Measurements from ENCODE around the gene MICAL1. TPM values are rescaled to one million over a fixed set of nuclear protein-coding genes. Genes with fewer than 3 reads are reported as not detected.

MICAL1 gene
- total RNA-seq, 4 donors from 2014 or later: 14.3 to 33.6 (median 21.7) TPM

DNA sequence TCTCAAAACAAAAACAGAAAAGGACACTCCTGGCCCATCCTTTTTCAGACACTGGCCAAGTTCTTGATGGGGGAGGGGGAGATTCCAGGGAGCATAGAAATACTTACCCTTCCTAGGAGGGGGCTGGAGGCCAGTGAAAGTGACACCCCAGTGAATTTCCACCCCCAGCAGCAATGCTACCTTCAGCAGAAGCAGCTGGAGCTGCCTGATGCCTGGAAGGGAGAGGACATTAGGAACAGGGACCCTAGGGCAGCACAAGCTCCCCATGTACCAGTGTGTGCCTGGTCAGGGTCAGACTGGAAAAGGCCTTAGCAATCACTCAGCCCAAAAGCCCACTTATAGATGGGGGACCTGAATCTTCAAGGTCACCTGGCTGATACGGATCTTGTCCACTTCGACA is 2.4 kb downstream of the MICAL1 start:
- no peaks in the 10 kb centered on the region for H3K36me3 ChIP-seq
- no peaks in the 10 kb centered on the region for H3K9me3 ChIP-seq
- no peak for DNase-seq
- intact Hi-C loops (cut with DNase I): no loop called here
- 87 to 100% methylated on average over 2 of the region's 2 CpGs for WGBS, 2 donors
- no peak overlapping the region for H3K27ac ChIP-seq
- peaks cover 11 to 36% of the 10 kb centered on the region in 2 donors for H3K4me1 ChIP-seq
- no peak overlapping the region for H3K4me3 ChIP-seq (replicated peaks in 1 of 3)
- no peaks in the 10 kb centered on the region for H3K27me3 ChIP-seq
- no peak for TF ChIP-seq POLR2A (IDR thresholded peaks at IDR 0.05)

- Histone ChIP-seq H3K4me1 (peaks cover 11 to 28% of the 10 kb centered on the region in 2 donors), H3K4me3 (replicated peaks in 1 of 3) (no peak overlapping the region), H3K27me3 (no peaks in the 10 kb centered on the region), H3K27ac (peak overlapping the region in 1 of 3 donors; percentile 5), H3K9me3 (no peaks in the 10 kb centered on the region), H3K36me3 (no peaks in the 10 kb centered on the region)
- 91% methylated on average over 9 of the region's 9 CpGs for WGBS, 2 donors
- intact Hi-C loops (cut with DNase I): no loop called here
- DNase-seq: no peak
- TF ChIP-seq POLR2A (IDR thresholded peaks at IDR 0.05): no peak
- no peak for TF ChIP-seq CTCF (IDR thresholded peaks at IDR 0.05)
Measured at GRCh38 chr6:109452181-109452580, 3.4 kb downstream of the MICAL1 start.

DNA sequence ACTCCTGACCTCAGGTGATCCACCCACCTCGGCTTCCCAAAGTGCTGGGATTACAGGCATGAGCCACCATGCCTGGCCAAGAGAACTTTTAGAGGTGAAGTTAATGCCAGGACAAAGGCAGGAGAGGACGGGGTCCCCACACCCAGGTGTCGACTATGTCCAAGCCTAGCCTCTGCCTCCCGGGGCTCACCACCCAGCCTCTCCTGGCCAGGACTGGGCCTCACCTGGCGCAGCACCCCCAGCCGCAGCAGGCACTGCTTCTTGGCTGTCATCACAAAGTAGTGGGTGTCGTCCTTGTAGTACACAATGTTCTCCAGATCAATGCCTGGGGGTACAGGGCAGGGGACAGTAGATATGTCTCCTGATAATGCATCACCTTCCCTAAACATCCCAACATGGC is 4.2 kb downstream of the MICAL1 start:
- intact Hi-C loops (cut with DNase I): no loop called here
- Histone ChIP-seq H3K4me1 (peaks cover 5 to 20% of the 10 kb centered on the region in 2 donors), H3K36me3 (no peaks in the 10 kb centered on the region), H3K27ac (no peak overlapping the region), H3K4me3 (replicated peaks in 1 of 3) (no peak overlapping the region), H3K27me3 (no peaks in the 10 kb centered on the region), H3K9me3 (no peaks in the 10 kb centered on the region)
- 94 to 100% methylated on average over 2 to 7 of the region's 7 CpGs for WGBS, 2 donors
- TF ChIP-seq POLR2A (IDR thresholded peaks at IDR 0.05): no peak
- TF ChIP-seq CTCF (IDR thresholded peaks at IDR 0.05): no peak
- DNase-seq: no peak

DNA sequence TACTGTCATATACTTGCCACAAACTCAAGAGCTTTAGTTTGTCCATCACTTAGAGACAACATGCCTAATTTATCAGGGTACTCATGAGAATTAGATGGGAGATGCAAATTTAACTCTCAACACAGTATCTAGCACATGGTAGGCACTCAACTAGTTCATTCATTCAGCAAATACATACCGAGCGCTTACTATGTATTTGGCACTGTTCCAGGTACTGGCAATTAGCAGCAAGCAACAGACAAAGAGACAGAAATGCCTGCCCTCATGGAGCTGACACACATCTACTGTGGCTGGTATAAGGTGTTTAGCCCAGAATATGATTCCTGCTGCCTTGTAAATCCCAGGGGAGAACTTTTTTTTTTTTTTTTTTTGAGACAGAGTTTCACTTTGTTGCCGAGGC is 4.8 kb downstream of the MICAL1 start:
- Histone ChIP-seq H3K36me3 (no peaks in the 10 kb centered on the region), H3K4me3 (replicated peaks in 1 of 3) (no peak overlapping the region), H3K27me3 (no peaks in the 10 kb centered on the region), H3K27ac (no peak overlapping the region), H3K4me1 (peaks cover 0 to 16% of the 10 kb centered on the region in 2 donors), H3K9me3 (no peaks in the 10 kb centered on the region)
- intact Hi-C loops (cut with DNase I): no loop called here
- DNase-seq: no peak
- no peak for TF ChIP-seq CTCF (IDR thresholded peaks at IDR 0.05)
- TF ChIP-seq POLR2A (IDR thresholded peaks at IDR 0.05): no peak
- WGBS, 2 donors: 78 to 84% methylated on average over 3 of the region's 3 CpGs

GRCh38 chr6:109449795-109450673 is 5.5 kb downstream of the MICAL1 start:
- intact Hi-C loops (cut with DNase I): loop anchor here (10.0 kb wide), 1 partner anchor 65 kb away; the partner anchor contains the start of gene CD164
- no peak for DNase-seq
- H3K4me3 ChIP-seq (replicated peaks in 1 of 3): no peak overlapping the region
- TF ChIP-seq CTCF (IDR thresholded peaks at IDR 0.05) (no peak), POLR2A (IDR thresholded peaks at IDR 0.05) (no peak)
- H3K36me3 ChIP-seq: peaks cover 0 to 6% of the 10 kb centered on the region in 2 donors
- H3K9me3 ChIP-seq: no peaks in the 10 kb centered on the region
- H3K27me3 ChIP-seq: no peaks in the 10 kb centered on the region
- peaks cover 0 to 14% of the 10 kb centered on the region in 2 donors for H3K4me1 ChIP-seq
- WGBS, 2 donors: 83% methylated on average over 13 to 15 of the region's 16 CpGs
- no peak overlapping the region for H3K27ac ChIP-seq

All from thyroid gland (tissue), 4 donors.